ENCODE results near the gene FAM32A.

DNA sequence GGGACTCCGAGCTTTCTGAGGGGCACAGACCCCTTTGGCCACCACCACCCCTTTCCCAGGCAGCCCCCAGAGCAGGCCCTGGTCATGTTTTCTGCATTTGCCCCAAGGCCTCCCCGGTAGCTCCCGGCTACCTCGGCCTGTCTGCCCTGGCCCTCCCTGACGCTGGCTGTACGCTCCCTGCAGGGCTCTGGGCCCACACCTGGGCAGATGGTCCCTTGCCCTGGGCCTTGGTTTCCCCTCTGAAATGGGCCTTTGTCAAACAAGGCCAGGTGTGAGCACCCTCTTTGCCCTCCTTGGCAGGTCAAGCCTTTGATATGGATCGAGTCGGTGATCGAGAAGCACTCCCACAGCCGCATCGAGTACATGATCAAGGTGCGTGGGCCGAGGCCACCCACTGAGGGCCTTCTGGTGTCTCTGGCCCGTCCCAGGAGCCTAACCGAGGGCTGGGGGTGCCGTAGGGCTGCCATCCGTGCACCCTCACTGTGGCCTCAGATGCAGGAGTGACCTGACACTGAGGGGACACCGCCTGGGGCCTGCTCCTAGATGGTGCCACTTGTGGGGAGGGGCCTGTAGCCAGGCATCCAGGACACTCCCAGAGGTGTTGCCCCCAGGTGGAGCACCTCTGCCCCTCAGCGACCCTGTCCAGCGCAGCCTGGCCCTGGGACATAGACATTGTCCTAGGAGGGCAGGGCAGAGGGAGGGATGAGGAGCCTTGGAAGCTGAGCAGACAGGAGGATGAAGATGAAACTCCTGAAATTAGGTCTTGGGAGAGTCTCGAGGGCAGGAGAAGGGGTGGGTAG lies 42.8 kb downstream of the FAM32A start:
- no peak for TF ChIP-seq EZH2phosphoT487 (IDR thresholded peaks at IDR 0.05; ENCODE audit: low read depth)
- TF ChIP-seq, protein P1, sequence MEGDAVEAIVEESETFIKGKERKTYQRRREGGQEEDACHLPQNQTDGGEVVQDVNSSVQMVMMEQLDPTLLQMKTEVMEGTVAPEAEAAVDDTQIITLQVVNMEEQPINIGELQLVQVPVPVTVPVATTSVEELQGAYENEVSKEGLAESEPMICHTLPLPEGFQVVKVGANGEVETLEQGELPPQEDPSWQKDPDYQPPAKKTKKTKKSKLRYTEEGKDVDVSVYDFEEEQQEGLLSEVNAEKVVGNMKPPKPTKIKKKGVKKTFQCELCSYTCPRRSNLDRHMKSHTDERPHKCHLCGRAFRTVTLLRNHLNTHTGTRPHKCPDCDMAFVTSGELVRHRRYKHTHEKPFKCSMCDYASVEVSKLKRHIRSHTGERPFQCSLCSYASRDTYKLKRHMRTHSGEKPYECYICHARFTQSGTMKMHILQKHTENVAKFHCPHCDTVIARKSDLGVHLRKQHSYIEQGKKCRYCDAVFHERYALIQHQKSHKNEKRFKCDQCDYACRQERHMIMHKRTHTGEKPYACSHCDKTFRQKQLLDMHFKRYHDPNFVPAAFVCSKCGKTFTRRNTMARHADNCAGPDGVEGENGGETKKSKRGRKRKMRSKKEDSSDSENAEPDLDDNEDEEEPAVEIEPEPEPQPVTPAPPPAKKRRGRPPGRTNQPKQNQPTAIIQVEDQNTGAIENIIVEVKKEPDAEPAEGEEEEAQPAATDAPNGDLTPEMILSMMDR (IDR thresholded peaks at IDR 0.05; ENCODE audit: low read depth, low read length), result no peak
